Thymus (tissue), 11 donors: ENCODE data around the gene KCNAB2. TPM values are rescaled to one million over a fixed set of nuclear protein-coding genes. Genes with fewer than 3 reads are reported as not detected.

Experiments
- DNase-seq, 9 donors: peaks; one replicate each; pipeline ENCODE4 v3.0.0-alpha.2; 2013; ENCODE audit warnings: low spot score in 9 of 9, low read depth in 6 of 9, missing footprints in 1 of 9
- H3K27ac ChIP-seq, 2 donors: one replicate each; pipeline ENCODE4 v1.5.1; 2013; ENCODE audit warnings: control low read depth in 1 of 2, low read depth in 1 of 2, low read length in 1 of 2, mild to moderate bottlenecking in 1 of 2, moderate library complexity in 1 of 2
- H3K27me3 ChIP-seq, 2 donors: one replicate each; pipeline ENCODE4 v1.5.1; 2013; ENCODE audit warnings: low read length in 1 of 2; ENCODE audit not compliant: control insufficient read depth in 2 of 2, insufficient read depth in 1 of 2
- H3K36me3 ChIP-seq, 2 donors: one replicate each; pipeline ENCODE4 v1.5.1; 2013; ENCODE audit warnings: low read length in 1 of 2, mild to moderate bottlenecking in 1 of 2, moderate library complexity in 1 of 2; ENCODE audit not compliant: control insufficient read depth in 2 of 2, insufficient read depth in 2 of 2
- H3K4me1 ChIP-seq, 2 donors: one replicate each; pipeline ENCODE4 v1.5.1; 2013; ENCODE audit warnings: low read length in 2 of 2; ENCODE audit not compliant: control insufficient read depth in 2 of 2, insufficient read depth in 2 of 2
- H3K4me3 ChIP-seq, 2 donors: one replicate each; pipeline ENCODE4 v1.5.1; 2013; ENCODE audit warnings: low read length in 2 of 2, control low read depth in 1 of 2, mild to moderate bottlenecking in 1 of 2
- H3K9me3 ChIP-seq, 2 donors: one replicate each; pipeline ENCODE4 v1.5.1; 2013; ENCODE audit warnings: low read length in 1 of 2, mild to moderate bottlenecking in 1 of 2; ENCODE audit not compliant: control insufficient read depth in 2 of 2, insufficient read depth in 1 of 2
- WGBS: extraction: QIAGEN DNeasy Blood & Tissue Kit; methylation state at CpG from one replicate; pipeline ENCODE4 v1.1.7; 2013; 5-methylcytosine and 5-hydroxymethylcytosine counted together
- polyA plus RNA-seq: library from polyadenylated mRNA; stranded (reverse); fragments of 200-250 nt; gene quantifications from one replicate; pipeline ENCODE4 v1.2.3, GENCODE V29; 2013
- total RNA-seq: library from RNA; stranded (reverse); fragments of 120-200 nt; gene quantifications from one replicate; pipeline ENCODE4 v1.2.4, GENCODE V29; 2013
- donor health status: healthy.

KCNAB2 gene
- total and polyA plus RNA-seq, 2 donors = 19.0 to 40.1 TPM

DNA sequence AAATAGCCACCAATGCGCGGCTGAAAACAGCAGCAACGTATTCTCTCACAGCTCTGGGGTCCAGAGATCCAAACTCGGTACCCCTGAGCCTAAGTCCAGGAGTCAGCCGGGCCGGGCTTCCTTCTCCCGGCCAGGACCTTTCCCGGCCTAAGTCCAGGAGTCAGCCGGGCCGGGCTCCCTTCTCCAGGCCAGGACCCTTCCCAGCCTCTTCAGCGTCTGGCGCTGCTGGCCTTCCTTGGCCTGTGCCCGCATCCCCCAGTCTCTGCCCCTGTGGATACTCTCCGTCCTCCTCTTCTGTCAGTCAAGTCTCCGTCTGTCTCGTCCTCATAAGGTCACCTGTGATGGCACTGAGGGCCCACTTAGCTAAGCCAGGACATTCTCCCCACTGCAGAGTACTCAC lies 32.2 kb downstream of the KCNAB2 start:
- no peaks in the 10 kb centered on the region for H3K4me1 ChIP-seq
- H3K36me3 ChIP-seq = peaks cover 3 to 38% of the 10 kb centered on the region in 2 donors
- H3K4me3 ChIP-seq = no peak overlapping the region
- no peak for DNase-seq
- no peaks in the 10 kb centered on the region for H3K9me3 ChIP-seq
- no peaks in the 10 kb centered on the region for H3K27me3 ChIP-seq
- WGBS = 98% methylated on average over 16 of the region's 16 CpGs
- no peak overlapping the region for H3K27ac ChIP-seq

- Histone ChIP-seq H3K9me3 (no peaks in the 10 kb centered on the region), H3K4me1 (no peaks in the 10 kb centered on the region), H3K4me3 (no peak overlapping the region), H3K36me3 (peaks cover 0 to 31% of the 10 kb centered on the region in 2 donors), H3K27me3 (no peaks in the 10 kb centered on the region), H3K27ac (no peak overlapping the region)
- WGBS = 92% methylated on average over 12 of the region's 12 CpGs
- no peak for DNase-seq
These were observed 34.8 kb downstream of the KCNAB2 start for GRCh38 chr1:6080469-6080868.

GRCh38 chr1:6081901-6082300 lies 36.2 kb downstream of the KCNAB2 start:
- Histone ChIP-seq H3K9me3 (no peaks in the 10 kb centered on the region), H3K27me3 (no peaks in the 10 kb centered on the region), H3K36me3 (peaks cover 0 to 31% of the 10 kb centered on the region in 2 donors), H3K27ac (no peak overlapping the region), H3K4me1 (no peaks in the 10 kb centered on the region), H3K4me3 (no peak overlapping the region)
- 97% methylated on average over 12 of the region's 12 CpGs for WGBS
- DNase-seq = no peak

- no peaks in the 10 kb centered on the region for H3K27me3 ChIP-seq
- H3K4me3 ChIP-seq = no peak overlapping the region
- peaks cover 0 to 31% of the 10 kb centered on the region in 2 donors for H3K36me3 ChIP-seq
- WGBS = 91% methylated on average over 10 of the region's 10 CpGs
- no peak for DNase-seq
- H3K4me1 ChIP-seq = no peaks in the 10 kb centered on the region
- no peaks in the 10 kb centered on the region for H3K9me3 ChIP-seq
- H3K27ac ChIP-seq = no peak overlapping the region
These were observed 36.8 kb downstream of the KCNAB2 start for GRCh38 chr1:6082430-6082971.

- Histone ChIP-seq H3K9me3 (no peaks in the 10 kb centered on the region), H3K4me1 (no peaks in the 10 kb centered on the region), H3K27ac (no peak overlapping the region), H3K36me3 (peaks cover 0 to 31% of the 10 kb centered on the region in 2 donors), H3K4me3 (no peak overlapping the region), H3K27me3 (no peaks in the 10 kb centered on the region)
- 95% methylated on average over 18 of the region's 18 CpGs for WGBS
- DNase-seq = no peak
These were observed 37.7 kb downstream of the KCNAB2 start for GRCh38 chr1:6083385-6083784.

- Histone ChIP-seq H3K4me1 (no peaks in the 10 kb centered on the region), H3K9me3 (no peaks in the 10 kb centered on the region), H3K36me3 (peaks cover 0 to 26% of the 10 kb centered on the region in 2 donors), H3K27ac (no peak overlapping the region), H3K4me3 (no peak overlapping the region), H3K27me3 (no peaks in the 10 kb centered on the region)
- 96% methylated on average over 12 of the region's 12 CpGs for WGBS
- DNase-seq = no peak
These were observed 38.2 kb downstream of the KCNAB2 start for GRCh38 chr1:6083801-6084446.

DNA sequence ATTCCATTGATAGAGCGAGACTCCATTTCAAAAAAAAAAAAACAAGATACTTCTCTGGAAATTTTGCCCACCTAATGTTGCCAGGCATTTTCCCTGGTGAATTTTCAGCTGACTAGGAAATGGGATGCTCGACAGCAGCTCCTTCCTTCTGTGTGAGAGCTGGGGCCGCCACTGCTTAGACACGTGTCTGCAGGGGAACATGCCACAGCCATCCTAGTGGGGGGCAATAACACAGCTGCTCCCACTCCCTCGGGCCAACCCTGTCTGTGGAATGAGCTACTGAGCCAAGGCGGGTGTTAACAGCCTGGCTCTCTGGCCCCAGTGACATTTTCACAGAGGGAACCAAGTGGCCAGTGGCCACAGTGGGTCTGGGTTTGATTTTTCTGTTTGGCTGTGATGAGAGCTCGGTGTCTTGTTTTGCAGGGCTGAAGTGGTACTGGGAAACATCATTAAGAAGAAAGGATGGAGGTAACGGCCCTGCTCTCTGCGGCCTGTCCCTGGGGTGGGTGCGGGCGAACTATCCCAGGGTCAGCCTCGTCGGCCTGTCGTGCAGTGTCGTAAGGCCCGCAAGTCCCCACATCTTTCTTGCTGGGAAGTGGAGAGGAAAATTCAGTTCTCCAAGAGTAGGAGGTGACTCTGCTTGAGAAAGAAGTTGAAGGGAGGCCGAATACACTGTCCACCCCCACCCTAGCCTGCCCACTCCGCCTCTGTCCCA lies 39.2 kb downstream of the KCNAB2 start:
- WGBS = 98% methylated on average over 18 of the region's 18 CpGs
- Histone ChIP-seq H3K4me1 (no peaks in the 10 kb centered on the region), H3K4me3 (no peak overlapping the region), H3K36me3 (peaks cover 0 to 26% of the 10 kb centered on the region in 2 donors), H3K27me3 (no peaks in the 10 kb centered on the region), H3K9me3 (no peaks in the 10 kb centered on the region), H3K27ac (no peak overlapping the region)
- DNase-seq = no peak

GRCh38 chr1:6085666-6086065 lies 40.0 kb downstream of the KCNAB2 start:
- no peaks in the 10 kb centered on the region for H3K9me3 ChIP-seq
- no peaks in the 10 kb centered on the region for H3K4me1 ChIP-seq
- WGBS = 97% methylated on average over 13 of the region's 13 CpGs
- H3K27ac ChIP-seq = no peak overlapping the region
- no peak overlapping the region for H3K4me3 ChIP-seq
- H3K27me3 ChIP-seq = no peaks in the 10 kb centered on the region
- no peak for DNase-seq
- H3K36me3 ChIP-seq = peaks cover 0 to 32% of the 10 kb centered on the region in 2 donors

GRCh38 chr1:6086358-6086757 lies 40.7 kb downstream of the KCNAB2 start:
- Histone ChIP-seq H3K4me1 (no peaks in the 10 kb centered on the region), H3K4me3 (no peak overlapping the region), H3K27ac (no peak overlapping the region), H3K36me3 (peaks cover 0 to 26% of the 10 kb centered on the region in 2 donors), H3K9me3 (no peaks in the 10 kb centered on the region), H3K27me3 (no peaks in the 10 kb centered on the region)
- 96% methylated on average over 13 of the region's 13 CpGs for WGBS
- DNase-seq = no peak
